ENCODE data around the gene BTBD16. TPM values are rescaled to one million over a fixed set of nuclear protein-coding genes. Genes with fewer than 3 reads are reported as not detected.

BTBD16 gene
- total RNA-seq, 1 experiment from 2014 or later: not detected

DNA sequence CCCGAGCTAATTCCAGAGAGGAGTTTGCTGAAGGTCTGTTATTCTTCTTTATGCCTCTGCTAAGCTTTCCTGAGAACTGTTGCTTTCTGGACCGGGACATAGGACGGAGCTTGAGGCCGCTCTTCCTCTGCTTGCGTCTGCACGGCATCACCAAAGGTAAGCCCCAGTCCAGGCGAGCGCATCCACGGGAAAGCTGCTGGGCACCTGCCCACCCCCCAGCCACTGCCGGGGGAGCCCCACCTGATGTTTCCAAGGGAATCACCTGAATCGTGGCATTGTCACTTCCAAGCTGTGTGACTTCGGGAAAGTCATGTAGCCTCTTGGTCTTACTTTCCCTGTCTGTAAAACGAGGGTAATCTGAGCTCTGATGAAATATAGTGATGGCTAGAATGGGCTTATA lies 58.3 kb downstream of the BTBD16 start:
- Histone ChIP-seq H3K56ac (ENCODE audit: insufficient read length, low read depth, low read length) (no peak overlapping the region), H4K5ac (ENCODE audit: insufficient read length, low read depth, low read length) (no peak overlapping the region), H2BK15ac (ENCODE audit: low read depth, low read length) (no peak overlapping the region), H2BK120ac (ENCODE audit: low read depth, low read length, poor library complexity, severe bottlenecking) (no peak overlapping the region), H3K79me2 (ENCODE audit: insufficient read depth, low read length) (no peaks in the 10 kb centered on the region), H3K23me2 (ENCODE audit: insufficient read length, low read depth, low read length, poor library complexity, severe bottlenecking) (no peaks in the 10 kb centered on the region), H3K4me2 (ENCODE audit: insufficient read depth, insufficient read length, low read length) (no peak overlapping the region), H4K91ac (ENCODE audit: insufficient read length, low read depth, low read length) (no peak overlapping the region), H2AK5ac (ENCODE audit: insufficient read length, low read length) (no peak overlapping the region), H3T11ph (ENCODE audit: low read length) (no peak overlapping the region), H4K20me1 (ENCODE audit: control insufficient read depth, insufficient read depth, insufficient read length) (no peaks in the 10 kb centered on the region), H3K4ac (ENCODE audit: low read depth, low read length) (no peak overlapping the region), H4K8ac (replicated peaks; ENCODE audit: insufficient read length, low read depth, low read length) (no peak overlapping the region), H3K23ac (ENCODE audit: insufficient read length, low read depth, low read length) (no peak overlapping the region), H3K18ac (ENCODE audit: insufficient read length, low read depth, low read length) (no peak overlapping the region), H3K27me3 (ENCODE audit: insufficient read depth, low read length) (no peaks in the 10 kb centered on the region), H2BK12ac (ENCODE audit: insufficient read length, low read depth, low read length) (no peak overlapping the region), H3K27ac (ENCODE audit: insufficient read length, low read depth, low read length) (no peak overlapping the region), H3K14ac (ENCODE audit: insufficient read depth, low read length) (no peak overlapping the region), H2AFZ (ENCODE audit: low read length) (no peak overlapping the region), H3K79me1 (ENCODE audit: insufficient read depth, low read depth, low read length, poor library complexity, severe bottlenecking) (no peaks in the 10 kb centered on the region), H3K9ac (ENCODE audit: extremely low read depth, insufficient read length, low read length) (no peak overlapping the region), H3K4me1 (ENCODE audit: insufficient read depth, low read length) (no peaks in the 10 kb centered on the region), H3K9me3 (ENCODE audit: control insufficient read depth, low read depth, low read length) (no peaks in the 10 kb centered on the region), H2BK20ac (ENCODE audit: low read depth, low read length, poor library complexity, severe bottlenecking) (no peak overlapping the region), H2BK5ac (ENCODE audit: insufficient read length, low read length) (no peak overlapping the region)
- Mint-ChIP-seq H3K4me3 (no peak overlapping the region), H3K36me3 (ENCODE audit: insufficient read depth in 1 of 3, low read depth in 3 of 3) (peaks cover 0 to 2% (median 0%) of the 10 kb centered on the region in 3 experiments; a peak in 1 of 7 replicates), H3K4me1 (peaks cover 10 to 18% of the 10 kb centered on the region in 2 experiments), H3K9me3 (no peaks in the 10 kb centered on the region), H3K27ac (no peak overlapping the region), H3K27me3 (ENCODE audit: low read depth) (peaks cover 6% of the 10 kb centered on the region)
- no peak for DNase-seq
- TF ChIP-seq, protein P1, sequence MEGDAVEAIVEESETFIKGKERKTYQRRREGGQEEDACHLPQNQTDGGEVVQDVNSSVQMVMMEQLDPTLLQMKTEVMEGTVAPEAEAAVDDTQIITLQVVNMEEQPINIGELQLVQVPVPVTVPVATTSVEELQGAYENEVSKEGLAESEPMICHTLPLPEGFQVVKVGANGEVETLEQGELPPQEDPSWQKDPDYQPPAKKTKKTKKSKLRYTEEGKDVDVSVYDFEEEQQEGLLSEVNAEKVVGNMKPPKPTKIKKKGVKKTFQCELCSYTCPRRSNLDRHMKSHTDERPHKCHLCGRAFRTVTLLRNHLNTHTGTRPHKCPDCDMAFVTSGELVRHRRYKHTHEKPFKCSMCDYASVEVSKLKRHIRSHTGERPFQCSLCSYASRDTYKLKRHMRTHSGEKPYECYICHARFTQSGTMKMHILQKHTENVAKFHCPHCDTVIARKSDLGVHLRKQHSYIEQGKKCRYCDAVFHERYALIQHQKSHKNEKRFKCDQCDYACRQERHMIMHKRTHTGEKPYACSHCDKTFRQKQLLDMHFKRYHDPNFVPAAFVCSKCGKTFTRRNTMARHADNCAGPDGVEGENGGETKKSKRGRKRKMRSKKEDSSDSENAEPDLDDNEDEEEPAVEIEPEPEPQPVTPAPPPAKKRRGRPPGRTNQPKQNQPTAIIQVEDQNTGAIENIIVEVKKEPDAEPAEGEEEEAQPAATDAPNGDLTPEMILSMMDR (conservative IDR thresholded peaks at IDR 0.05): no peak
- no CpG with 5 or more reads among the region's 13 CpGs for WGBS (ENCODE audit: extremely low coverage, insufficient read length, low lambda C conversion rate)
